Body of pancreas (tissue), 4 donors: ENCODE data around the gene SIX2.

Experiments used
- POLR2A ChIP-seq, 3 donors: fragments of 450-650 bp; IDR thresholded peaks; one replicate each; pipeline ENCODE4 v1.6.1; 2016; ENCODE audit warnings: antibody characterized with exemption in 3 of 3, mild to moderate bottlenecking in 2 of 3
- TF ChIP-seq, protein P1 (sequence below), 7 experiments: fragments of 450-650 bp in 4 of 7; fragments of 200-600 bp in 3 of 7; sonication (generic) in 3 of 7; IDR thresholded peaks; one replicate each; pipeline ENCODE4 v1.5.1; 2016 to 2019; ENCODE audit warnings: antibody characterized with exemption in 7 of 7

DNA sequence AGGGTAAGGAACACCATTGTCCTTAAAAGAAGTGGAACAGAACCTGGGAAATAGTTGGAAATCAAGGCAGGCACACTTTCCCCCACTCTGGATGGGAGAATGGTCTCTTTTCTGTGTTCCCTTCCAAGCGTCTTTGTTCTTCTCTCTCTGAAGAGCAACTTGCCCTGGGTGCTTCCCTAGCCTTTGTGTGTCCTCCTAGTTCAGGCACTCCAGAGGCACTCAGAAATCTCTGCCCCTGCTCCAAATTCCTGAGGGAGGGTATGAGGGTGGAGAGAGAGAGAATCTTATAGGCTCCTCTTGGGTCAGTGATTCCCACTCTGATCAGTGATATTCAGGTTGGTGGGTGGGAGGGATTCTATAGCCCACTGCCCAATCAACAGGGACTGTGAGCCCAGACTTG is 8.8 kb upstream of the SIX2 start:
- TF ChIP-seq, protein P1, sequence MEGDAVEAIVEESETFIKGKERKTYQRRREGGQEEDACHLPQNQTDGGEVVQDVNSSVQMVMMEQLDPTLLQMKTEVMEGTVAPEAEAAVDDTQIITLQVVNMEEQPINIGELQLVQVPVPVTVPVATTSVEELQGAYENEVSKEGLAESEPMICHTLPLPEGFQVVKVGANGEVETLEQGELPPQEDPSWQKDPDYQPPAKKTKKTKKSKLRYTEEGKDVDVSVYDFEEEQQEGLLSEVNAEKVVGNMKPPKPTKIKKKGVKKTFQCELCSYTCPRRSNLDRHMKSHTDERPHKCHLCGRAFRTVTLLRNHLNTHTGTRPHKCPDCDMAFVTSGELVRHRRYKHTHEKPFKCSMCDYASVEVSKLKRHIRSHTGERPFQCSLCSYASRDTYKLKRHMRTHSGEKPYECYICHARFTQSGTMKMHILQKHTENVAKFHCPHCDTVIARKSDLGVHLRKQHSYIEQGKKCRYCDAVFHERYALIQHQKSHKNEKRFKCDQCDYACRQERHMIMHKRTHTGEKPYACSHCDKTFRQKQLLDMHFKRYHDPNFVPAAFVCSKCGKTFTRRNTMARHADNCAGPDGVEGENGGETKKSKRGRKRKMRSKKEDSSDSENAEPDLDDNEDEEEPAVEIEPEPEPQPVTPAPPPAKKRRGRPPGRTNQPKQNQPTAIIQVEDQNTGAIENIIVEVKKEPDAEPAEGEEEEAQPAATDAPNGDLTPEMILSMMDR (IDR thresholded peaks at IDR 0.05) = no peak
- TF ChIP-seq POLR2A (IDR thresholded peaks at IDR 0.05) = no peak
